Measurements from ENCODE around the gene PLXNA2. TPM values are rescaled to one million over a fixed set of nuclear protein-coding genes. Genes with fewer than 3 reads are reported as not detected.

Gene PLXNA2
- polyA plus RNA-seq, 1 of the 3 experiments (the other 2 are of a cell fraction), result 8.5 TPM

DNA sequence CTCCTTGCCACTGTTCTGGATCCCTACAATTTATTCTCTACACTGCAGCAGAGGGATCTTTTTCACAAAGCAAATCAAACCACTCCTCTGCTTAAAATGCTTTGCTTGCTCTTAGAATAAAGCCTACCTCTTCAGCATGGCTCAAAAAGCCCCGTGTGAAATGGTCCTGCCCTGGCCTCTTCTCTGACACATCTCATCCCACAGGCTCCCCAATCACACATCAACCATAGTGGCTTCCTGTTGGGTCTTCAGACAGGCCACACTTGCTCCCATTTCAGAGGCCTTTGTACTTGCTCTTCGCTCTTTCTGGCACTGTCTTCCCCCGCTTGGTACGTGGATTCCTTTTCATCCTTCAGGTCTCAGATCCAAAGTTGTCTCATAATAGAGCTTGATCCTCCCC, 44.3 kb upstream of the PLXNA2 start:
- WGBS (ENCODE audit: low lambda C conversion rate), result 45% methylated on average over 4 of the region's 4 CpGs
- Histone ChIP-seq H4K20me1 (ENCODE audit: insufficient read depth) (no peaks in the 10 kb centered on the region), H3K36me3 (replicated peaks in 1 of 2; ENCODE audit: control insufficient read depth in 1 of 2, insufficient read depth in 2 of 2, low read length in 1 of 2) (no peaks in the 10 kb centered on the region), H3K27me3 (ENCODE audit: insufficient read depth) (peaks cover 10% of the 10 kb centered on the region; the same call in 1 of the 2 replicates), H3K9me3 (no peaks in the 10 kb centered on the region), H3K79me2 (ENCODE audit: insufficient read depth) (no peaks in the 10 kb centered on the region), H2AFZ (ENCODE audit: low read depth) (no peak overlapping the region), H3K4me2 (no peak overlapping the region), H3K9me2 (no peaks in the 10 kb centered on the region), H3F3A (replicated peaks; ENCODE audit: insufficient read depth) (no peaks in the 10 kb centered on the region), H3K27ac (ENCODE audit: low read depth in 2 of 2, low read length in 1 of 2) (no peak overlapping the region), H3K4me1 (ENCODE audit: control insufficient read depth in 1 of 2, insufficient read depth in 2 of 2, low read depth in 1 of 2, low read length in 1 of 2) (peaks cover 0 to 3% of the 10 kb centered on the region in 2 experiments; a peak in 2 of 4 replicates), H3K9ac (no peak overlapping the region), H3K4me3 (ENCODE audit: low read depth in 2 of 2, low read length in 1 of 2) (no peak overlapping the region)
- CTCF ChIA-PET, result no interaction called here
- POLR2A ChIA-PET, result no interaction called here
- DNase-seq, result no peak
- TF ChIP-seq TAF1 (IDR thresholded peaks at IDR 0.05; ENCODE audit: borderline replicate concordance, low read depth, low read length) (no peak), FOXJ3 (CRISPR knock-in tag; IDR thresholded peaks at IDR 0.05) (no peak), GATA2 (CRISPR knock-in tag; IDR thresholded peaks at IDR 0.05) (no peak), TEAD4 (IDR thresholded peaks at IDR 0.05; ENCODE audit: borderline replicate concordance, insufficient read depth) (no peak), SMC3 (IDR thresholded peaks at IDR 0.05; ENCODE audit: low read depth, low read length) (no peak)
- TF ChIP-seq, protein P1, sequence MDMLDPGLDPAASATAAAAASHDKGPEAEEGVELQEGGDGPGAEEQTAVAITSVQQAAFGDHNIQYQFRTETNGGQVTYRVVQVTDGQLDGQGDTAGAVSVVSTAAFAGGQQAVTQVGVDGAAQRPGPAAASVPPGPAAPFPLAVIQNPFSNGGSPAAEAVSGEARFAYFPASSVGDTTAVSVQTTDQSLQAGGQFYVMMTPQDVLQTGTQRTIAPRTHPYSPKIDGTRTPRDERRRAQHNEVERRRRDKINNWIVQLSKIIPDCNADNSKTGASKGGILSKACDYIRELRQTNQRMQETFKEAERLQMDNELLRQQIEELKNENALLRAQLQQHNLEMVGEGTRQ (IDR thresholded peaks at IDR 0.05; ENCODE audit: borderline replicate concordance, low read depth, low read length), result no peak

DNA sequence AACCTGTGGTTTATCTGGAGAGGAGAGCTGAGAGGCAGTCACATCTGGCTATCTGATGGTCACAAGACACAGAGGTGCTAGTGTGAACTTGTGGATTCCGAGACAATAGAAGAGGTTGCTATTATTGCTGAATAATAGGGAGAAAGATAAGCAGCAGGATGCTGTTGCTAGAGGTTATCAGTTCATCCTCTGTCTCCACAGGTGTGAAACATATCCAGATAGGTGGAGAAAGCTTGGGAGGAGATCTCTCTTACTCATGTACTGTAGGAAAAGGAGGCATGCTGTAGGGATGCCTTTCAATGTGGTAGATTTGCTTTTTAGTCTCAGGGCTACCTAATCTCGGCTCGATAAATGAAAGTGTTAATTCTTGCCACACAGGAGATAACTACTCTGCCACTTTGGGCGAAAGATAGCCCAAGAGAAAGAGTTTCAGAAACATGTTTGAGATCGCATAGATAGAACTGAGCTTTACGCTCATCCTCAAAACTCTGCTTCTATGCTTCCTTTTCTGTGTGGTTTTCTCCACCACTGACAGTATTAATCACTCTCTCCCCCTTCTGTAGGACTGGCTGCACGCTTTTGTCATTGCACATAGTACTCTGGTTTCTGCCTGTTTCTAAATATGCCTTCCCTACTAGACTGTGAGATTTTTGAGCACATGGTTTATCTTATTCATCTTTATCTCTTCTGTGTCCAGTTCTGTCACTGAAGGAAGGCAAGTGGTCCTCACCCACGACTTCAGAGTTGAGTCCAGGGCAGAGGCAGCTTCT, 36.7 kb upstream of the PLXNA2 start:
- Histone ChIP-seq H4K20me1 (ENCODE audit: insufficient read depth) (no peaks in the 10 kb centered on the region), H3K4me3 (ENCODE audit: low read depth in 2 of 2, low read length in 1 of 2) (no peak overlapping the region), H3K9me3 (no peaks in the 10 kb centered on the region), H3K4me2 (no peak overlapping the region), H3K79me2 (ENCODE audit: insufficient read depth) (no peaks in the 10 kb centered on the region), H3K9ac (no peak overlapping the region), H3K9me2 (no peaks in the 10 kb centered on the region), H3K27ac (ENCODE audit: low read depth in 2 of 2, low read length in 1 of 2) (no peak overlapping the region), H2AFZ (ENCODE audit: low read depth) (no peak overlapping the region), H3K36me3 (replicated peaks in 1 of 2; ENCODE audit: control insufficient read depth in 1 of 2, insufficient read depth in 2 of 2, low read length in 1 of 2) (no peaks in the 10 kb centered on the region), H3K4me1 (ENCODE audit: control insufficient read depth in 1 of 2, insufficient read depth in 2 of 2, low read depth in 1 of 2, low read length in 1 of 2) (no peaks in the 10 kb centered on the region; a peak in 1 of 4 replicates), H3F3A (replicated peaks; ENCODE audit: insufficient read depth) (no peaks in the 10 kb centered on the region), H3K27me3 (ENCODE audit: insufficient read depth) (no peaks in the 10 kb centered on the region)
- POLR2A ChIA-PET, result interaction anchor here (0.6 kb wide), 1 partner anchor 9 kb away, joined by 3 read pairs; no protein-coding TSS in a partner anchor
- CTCF ChIA-PET, result interaction anchor here (1.7 to 1.8 kb wide), 2 partner anchors 9 to 10 kb away, joined by 4 to 5 read pairs; no protein-coding TSS in a partner anchor
- no peak for DNase-seq
- WGBS (ENCODE audit: low lambda C conversion rate), result 49% methylated on average over 8 of the region's 8 CpGs
- no peak for TF ChIP-seq CHD2 (IDR thresholded peaks at IDR 0.05; ENCODE audit: low read length, partially characterized antibody)
- no peak for TF ChIP-seq YY1 (IDR thresholded peaks at IDR 0.05; ENCODE audit: low read depth)
- TF ChIP-seq TCF12 (IDR thresholded peaks at IDR 0.05), result no peak
- TF ChIP-seq NRF1 (IDR thresholded peaks at IDR 0.05; ENCODE audit: low read depth, low read length), result no peak
- no peak for TF ChIP-seq MXI1 (IDR thresholded peaks at IDR 0.05; ENCODE audit: low read depth, low read length)
- TF ChIP-seq, protein P2, sequence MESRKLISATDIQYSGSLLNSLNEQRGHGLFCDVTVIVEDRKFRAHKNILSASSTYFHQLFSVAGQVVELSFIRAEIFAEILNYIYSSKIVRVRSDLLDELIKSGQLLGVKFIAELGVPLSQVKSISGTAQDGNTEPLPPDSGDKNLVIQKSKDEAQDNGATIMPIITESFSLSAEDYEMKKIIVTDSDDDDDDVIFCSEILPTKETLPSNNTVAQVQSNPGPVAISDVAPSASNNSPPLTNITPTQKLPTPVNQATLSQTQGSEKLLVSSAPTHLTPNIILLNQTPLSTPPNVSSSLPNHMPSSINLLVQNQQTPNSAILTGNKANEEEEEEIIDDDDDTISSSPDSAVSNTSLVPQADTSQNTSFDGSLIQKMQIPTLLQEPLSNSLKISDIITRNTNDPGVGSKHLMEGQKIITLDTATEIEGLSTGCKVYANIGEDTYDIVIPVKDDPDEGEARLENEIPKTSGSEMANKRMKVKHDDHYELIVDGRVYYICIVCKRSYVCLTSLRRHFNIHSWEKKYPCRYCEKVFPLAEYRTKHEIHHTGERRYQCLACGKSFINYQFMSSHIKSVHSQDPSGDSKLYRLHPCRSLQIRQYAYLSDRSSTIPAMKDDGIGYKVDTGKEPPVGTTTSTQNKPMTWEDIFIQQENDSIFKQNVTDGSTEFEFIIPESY (IDR thresholded peaks at IDR 0.05; ENCODE audit: borderline replicate concordance, low read depth), result no peak
- TF ChIP-seq NFIC (IDR thresholded peaks at IDR 0.05; ENCODE audit: borderline replicate concordance), result no peak
- TF ChIP-seq, protein P3, sequence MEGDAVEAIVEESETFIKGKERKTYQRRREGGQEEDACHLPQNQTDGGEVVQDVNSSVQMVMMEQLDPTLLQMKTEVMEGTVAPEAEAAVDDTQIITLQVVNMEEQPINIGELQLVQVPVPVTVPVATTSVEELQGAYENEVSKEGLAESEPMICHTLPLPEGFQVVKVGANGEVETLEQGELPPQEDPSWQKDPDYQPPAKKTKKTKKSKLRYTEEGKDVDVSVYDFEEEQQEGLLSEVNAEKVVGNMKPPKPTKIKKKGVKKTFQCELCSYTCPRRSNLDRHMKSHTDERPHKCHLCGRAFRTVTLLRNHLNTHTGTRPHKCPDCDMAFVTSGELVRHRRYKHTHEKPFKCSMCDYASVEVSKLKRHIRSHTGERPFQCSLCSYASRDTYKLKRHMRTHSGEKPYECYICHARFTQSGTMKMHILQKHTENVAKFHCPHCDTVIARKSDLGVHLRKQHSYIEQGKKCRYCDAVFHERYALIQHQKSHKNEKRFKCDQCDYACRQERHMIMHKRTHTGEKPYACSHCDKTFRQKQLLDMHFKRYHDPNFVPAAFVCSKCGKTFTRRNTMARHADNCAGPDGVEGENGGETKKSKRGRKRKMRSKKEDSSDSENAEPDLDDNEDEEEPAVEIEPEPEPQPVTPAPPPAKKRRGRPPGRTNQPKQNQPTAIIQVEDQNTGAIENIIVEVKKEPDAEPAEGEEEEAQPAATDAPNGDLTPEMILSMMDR (IDR thresholded peaks at IDR 0.05), result no peak
- no peak for TF ChIP-seq EP300 (IDR thresholded peaks at IDR 0.05; ENCODE audit: borderline replicate concordance in 1 of 2, low read depth in 1 of 2, low read length in 1 of 2)
- TF ChIP-seq TAF1 (IDR thresholded peaks at IDR 0.05; ENCODE audit: borderline replicate concordance, low read depth, low read length), result no peak
- TF ChIP-seq GABPA (IDR thresholded peaks at IDR 0.05; ENCODE audit: low read depth), result no peak
- TF ChIP-seq FOXJ3 (CRISPR knock-in tag; IDR thresholded peaks at IDR 0.05), result no peak
- TF ChIP-seq, protein P4, sequence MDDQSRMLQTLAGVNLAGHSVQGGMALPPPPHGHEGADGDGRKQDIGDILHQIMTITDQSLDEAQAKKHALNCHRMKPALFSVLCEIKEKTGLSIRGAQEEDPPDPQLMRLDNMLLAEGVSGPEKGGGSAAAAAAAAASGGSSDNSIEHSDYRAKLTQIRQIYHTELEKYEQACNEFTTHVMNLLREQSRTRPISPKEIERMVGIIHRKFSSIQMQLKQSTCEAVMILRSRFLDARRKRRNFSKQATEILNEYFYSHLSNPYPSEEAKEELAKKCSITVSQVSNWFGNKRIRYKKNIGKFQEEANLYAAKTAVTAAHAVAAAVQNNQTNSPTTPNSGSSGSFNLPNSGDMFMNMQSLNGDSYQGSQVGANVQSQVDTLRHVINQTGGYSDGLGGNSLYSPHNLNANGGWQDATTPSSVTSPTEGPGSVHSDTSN (IDR thresholded peaks at IDR 0.05), result no peak
- TF ChIP-seq, protein P5, sequence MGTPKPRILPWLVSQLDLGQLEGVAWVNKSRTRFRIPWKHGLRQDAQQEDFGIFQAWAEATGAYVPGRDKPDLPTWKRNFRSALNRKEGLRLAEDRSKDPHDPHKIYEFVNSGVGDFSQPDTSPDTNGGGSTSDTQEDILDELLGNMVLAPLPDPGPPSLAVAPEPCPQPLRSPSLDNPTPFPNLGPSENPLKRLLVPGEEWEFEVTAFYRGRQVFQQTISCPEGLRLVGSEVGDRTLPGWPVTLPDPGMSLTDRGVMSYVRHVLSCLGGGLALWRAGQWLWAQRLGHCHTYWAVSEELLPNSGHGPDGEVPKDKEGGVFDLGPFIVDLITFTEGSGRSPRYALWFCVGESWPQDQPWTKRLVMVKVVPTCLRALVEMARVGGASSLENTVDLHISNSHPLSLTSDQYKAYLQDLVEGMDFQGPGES (IDR thresholded peaks at IDR 0.05; ENCODE audit: low read depth, low read length), result no peak
- TF ChIP-seq, protein P6, sequence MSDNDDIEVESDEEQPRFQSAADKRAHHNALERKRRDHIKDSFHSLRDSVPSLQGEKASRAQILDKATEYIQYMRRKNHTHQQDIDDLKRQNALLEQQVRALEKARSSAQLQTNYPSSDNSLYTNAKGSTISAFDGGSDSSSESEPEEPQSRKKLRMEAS (IDR thresholded peaks at IDR 0.05; ENCODE audit: low read depth), result no peak

Measured in SK-N-SH (cell line).